ENCODE results near the gene OCA2.

Gene OCA2

DNA sequence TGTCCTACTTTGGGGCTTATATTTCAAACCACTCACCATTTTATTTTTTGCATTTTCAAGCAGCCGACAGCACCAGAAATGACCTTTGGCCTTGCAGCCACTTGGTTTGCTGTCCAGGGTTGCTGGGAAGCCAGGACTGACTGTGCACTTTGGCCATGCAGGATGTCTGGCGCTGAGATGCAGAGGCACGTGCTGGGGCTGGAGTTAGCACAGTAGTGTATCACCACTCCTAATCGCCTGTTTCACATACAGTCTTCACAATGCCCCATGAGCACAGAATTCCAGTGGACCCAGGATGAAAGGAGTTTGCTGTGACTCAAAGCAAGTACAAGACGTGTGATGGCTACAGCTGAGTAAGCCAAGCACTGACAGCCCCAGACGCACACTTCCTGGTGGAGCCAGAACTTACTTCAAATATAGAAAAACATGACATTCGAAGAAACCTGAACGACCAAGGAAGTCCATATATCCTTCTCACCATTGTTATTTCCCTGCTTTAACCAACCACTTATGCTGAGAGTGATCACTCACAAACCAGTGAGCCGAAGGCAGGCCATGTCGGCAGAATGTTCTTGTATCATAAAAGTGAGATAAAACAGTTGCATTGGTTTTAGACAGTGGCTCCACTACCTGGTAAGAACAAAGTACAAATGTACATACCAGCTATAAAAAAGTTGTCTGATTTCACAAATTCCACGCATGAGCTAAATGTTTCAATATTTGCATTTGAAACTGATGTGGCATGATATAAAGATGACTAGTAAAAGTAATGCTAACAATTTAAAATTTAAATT, 16.0 kb downstream of the OCA2 start:
- TF ChIP-seq SIN3A (IDR thresholded peaks at IDR 0.05; ENCODE audit: borderline replicate concordance, insufficient read depth, low read length) = no peak
- no peak for TF ChIP-seq POLR2AphosphoS5 (IDR thresholded peaks at IDR 0.05; ENCODE audit: low read depth, low read length)
- TF ChIP-seq TAF1 (IDR thresholded peaks at IDR 0.05; ENCODE audit: borderline replicate concordance, insufficient read depth, low read length) = no peak
- no peak for TF ChIP-seq FOXP2 (optimal IDR thresholded peaks at IDR 0.05; ENCODE audit: borderline replicate concordance, extremely low read depth, extremely low read length, insufficient read depth)
- TF ChIP-seq, protein P1, sequence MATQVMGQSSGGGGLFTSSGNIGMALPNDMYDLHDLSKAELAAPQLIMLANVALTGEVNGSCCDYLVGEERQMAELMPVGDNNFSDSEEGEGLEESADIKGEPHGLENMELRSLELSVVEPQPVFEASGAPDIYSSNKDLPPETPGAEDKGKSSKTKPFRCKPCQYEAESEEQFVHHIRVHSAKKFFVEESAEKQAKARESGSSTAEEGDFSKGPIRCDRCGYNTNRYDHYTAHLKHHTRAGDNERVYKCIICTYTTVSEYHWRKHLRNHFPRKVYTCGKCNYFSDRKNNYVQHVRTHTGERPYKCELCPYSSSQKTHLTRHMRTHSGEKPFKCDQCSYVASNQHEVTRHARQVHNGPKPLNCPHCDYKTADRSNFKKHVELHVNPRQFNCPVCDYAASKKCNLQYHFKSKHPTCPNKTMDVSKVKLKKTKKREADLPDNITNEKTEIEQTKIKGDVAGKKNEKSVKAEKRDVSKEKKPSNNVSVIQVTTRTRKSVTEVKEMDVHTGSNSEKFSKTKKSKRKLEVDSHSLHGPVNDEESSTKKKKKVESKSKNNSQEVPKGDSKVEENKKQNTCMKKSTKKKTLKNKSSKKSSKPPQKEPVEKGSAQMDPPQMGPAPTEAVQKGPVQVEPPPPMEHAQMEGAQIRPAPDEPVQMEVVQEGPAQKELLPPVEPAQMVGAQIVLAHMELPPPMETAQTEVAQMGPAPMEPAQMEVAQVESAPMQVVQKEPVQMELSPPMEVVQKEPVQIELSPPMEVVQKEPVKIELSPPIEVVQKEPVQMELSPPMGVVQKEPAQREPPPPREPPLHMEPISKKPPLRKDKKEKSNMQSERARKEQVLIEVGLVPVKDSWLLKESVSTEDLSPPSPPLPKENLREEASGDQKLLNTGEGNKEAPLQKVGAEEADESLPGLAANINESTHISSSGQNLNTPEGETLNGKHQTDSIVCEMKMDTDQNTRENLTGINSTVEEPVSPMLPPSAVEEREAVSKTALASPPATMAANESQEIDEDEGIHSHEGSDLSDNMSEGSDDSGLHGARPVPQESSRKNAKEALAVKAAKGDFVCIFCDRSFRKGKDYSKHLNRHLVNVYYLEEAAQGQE (IDR thresholded peaks at IDR 0.05; ENCODE audit: insufficient read depth in 1 of 2, low read depth in 2 of 2, low read length in 2 of 2) = no peak

DNA sequence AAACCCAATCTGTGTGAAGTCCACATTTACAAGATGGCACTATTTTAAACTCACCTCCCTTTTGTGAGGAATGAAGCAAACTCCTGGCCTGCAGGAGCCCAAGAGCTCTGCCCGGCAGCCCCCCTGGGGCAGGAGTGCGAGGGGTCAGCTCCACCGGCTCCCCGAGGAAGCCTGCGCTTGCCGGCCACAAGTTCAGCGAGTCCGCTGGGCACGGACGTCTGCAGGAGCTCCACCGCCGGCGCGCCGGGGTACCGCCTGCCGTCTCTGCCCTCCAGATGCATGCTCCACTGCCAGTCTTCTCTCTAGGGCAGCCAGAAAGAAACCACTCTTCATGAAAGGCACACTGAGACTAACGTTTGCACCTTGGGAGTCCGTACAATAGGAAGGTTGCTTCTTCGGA, 17.5 kb downstream of the OCA2 start:
- no peak for TF ChIP-seq TAF1 (IDR thresholded peaks at IDR 0.05; ENCODE audit: borderline replicate concordance, insufficient read depth, low read length)
- no peak for TF ChIP-seq FOXP2 (optimal IDR thresholded peaks at IDR 0.05; ENCODE audit: borderline replicate concordance, extremely low read depth, extremely low read length, insufficient read depth)
- TF ChIP-seq, protein P1 (IDR thresholded peaks at IDR 0.05; ENCODE audit: insufficient read depth in 1 of 2, low read depth in 2 of 2, low read length in 2 of 2) = no peak
- no peak for TF ChIP-seq SIN3A (IDR thresholded peaks at IDR 0.05; ENCODE audit: borderline replicate concordance, insufficient read depth, low read length)
- TF ChIP-seq POLR2AphosphoS5 (IDR thresholded peaks at IDR 0.05; ENCODE audit: low read depth, low read length) = no peak

DNA sequence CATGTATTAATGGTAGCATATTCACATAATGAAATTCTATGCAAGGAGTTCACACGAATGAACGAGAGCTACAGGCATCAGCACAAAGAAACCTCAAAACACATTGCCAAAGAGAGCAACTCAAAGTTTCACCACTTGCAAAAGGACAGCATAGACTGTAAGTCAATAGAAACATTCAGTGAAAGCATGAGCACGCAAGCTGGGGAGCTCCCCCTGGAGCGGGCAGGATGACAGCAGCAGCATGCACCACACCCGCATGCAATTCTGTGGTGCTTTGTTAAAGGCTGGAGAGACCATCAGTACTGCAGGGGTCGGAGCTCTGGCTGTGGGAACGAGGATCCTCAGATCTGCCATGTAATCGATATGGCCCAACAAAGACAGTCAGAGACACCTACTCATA, 18.7 kb downstream of the OCA2 start:
- TF ChIP-seq POLR2AphosphoS5 (IDR thresholded peaks at IDR 0.05; ENCODE audit: low read depth, low read length) (no peak), SIN3A (IDR thresholded peaks at IDR 0.05; ENCODE audit: borderline replicate concordance, insufficient read depth, low read length) (no peak), TAF1 (IDR thresholded peaks at IDR 0.05; ENCODE audit: borderline replicate concordance, insufficient read depth, low read length) (no peak), FOXP2 (optimal IDR thresholded peaks at IDR 0.05; ENCODE audit: borderline replicate concordance, extremely low read depth, extremely low read length, insufficient read depth) (no peak)
- TF ChIP-seq, protein P1 (IDR thresholded peaks at IDR 0.05; ENCODE audit: insufficient read depth in 1 of 2, low read depth in 2 of 2, low read length in 2 of 2) = no peak

DNA sequence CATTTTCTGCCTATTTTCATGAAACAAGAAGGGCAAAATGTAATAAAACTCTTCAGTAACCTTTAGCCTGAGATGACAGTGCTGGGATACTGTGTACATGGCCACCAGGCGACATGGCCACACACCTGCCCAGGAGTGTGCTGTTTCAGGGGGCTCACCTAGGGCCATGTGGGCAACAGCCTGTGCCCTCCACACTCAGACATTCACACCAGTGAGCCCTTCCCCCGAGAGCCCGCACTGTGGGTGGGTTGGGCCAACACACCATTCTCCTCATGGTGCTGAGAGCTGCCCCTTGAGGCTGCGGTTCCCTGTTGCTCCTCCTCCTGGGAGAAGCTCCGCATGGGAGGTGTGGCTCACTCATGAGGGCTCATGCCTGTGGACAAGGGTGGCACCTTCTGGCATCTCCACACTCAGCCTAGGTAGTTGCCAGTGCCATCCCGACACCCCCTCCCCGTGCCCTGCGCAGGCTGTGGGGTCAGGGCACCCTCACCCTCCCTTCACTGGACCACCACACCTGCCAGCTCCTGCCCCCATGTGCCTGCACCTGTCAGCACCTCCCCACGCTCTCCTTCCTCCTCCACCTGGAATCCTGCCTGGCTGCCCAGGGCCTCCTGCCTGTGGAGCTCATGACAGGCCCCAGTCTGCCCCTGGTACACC, 19.7 kb downstream of the OCA2 start:
- TF ChIP-seq, protein P1 (IDR thresholded peaks at IDR 0.05; ENCODE audit: insufficient read depth in 1 of 2, low read depth in 2 of 2, low read length in 2 of 2) = no peak
- TF ChIP-seq POLR2AphosphoS5 (IDR thresholded peaks at IDR 0.05; ENCODE audit: low read depth, low read length) (no peak), FOXP2 (optimal IDR thresholded peaks at IDR 0.05; ENCODE audit: borderline replicate concordance, extremely low read depth, extremely low read length, insufficient read depth) (no peak), TAF1 (IDR thresholded peaks at IDR 0.05; ENCODE audit: borderline replicate concordance, insufficient read depth, low read length) (no peak), SIN3A (IDR thresholded peaks at IDR 0.05; ENCODE audit: borderline replicate concordance, insufficient read depth, low read length) (no peak)

All from PFSK-1 (cell line).